ENCODE results near the gene CTSK.

The CTSK gene

GRCh38 chr1:150829751-150830150 is 21.7 kb upstream of the CTSK start (continued):
- TF ChIP-seq PATZ1 (tag by site-specific recombination; IDR thresholded peaks at IDR 0.05) (no peak), ZBTB20 (tag by site-specific recombination; IDR thresholded peaks at IDR 0.05) (no peak), ZBTB6 (tag by site-specific recombination; IDR thresholded peaks at IDR 0.05) (no peak)

- POLR2A ChIA-PET, result no interaction called here
- TF ChIP-seq ZNF792 (tag by site-specific recombination; IDR thresholded peaks at IDR 0.05) (no peak), ZBTB26 (tag by site-specific recombination; optimal IDR thresholded peaks at IDR 0.05) (no peak), ZNF549 (tag by site-specific recombination; IDR thresholded peaks at IDR 0.05) (no peak), SALL2 (tag by site-specific recombination; IDR thresholded peaks at IDR 0.05; ENCODE audit: borderline replicate concordance) (no peak), ZNF555 (tag by site-specific recombination; conservative IDR thresholded peaks at IDR 0.05) (no peak), PRDM4 (tag by site-specific recombination; IDR thresholded peaks at IDR 0.05) (no peak), ZNF391 (tag by site-specific recombination; IDR thresholded peaks at IDR 0.05; ENCODE audit: borderline replicate concordance, low read depth) (no peak), ZNF610 (tag by site-specific recombination; IDR thresholded peaks at IDR 0.05; ENCODE audit: borderline replicate concordance) (no peak), ZNF510 (tag by site-specific recombination; IDR thresholded peaks at IDR 0.05; ENCODE audit: insufficient replicate concordance) (no peak), ZNF18 (tag by site-specific recombination; IDR thresholded peaks at IDR 0.05) (no peak), ZNF239 (tag by site-specific recombination; IDR thresholded peaks at IDR 0.05) (no peak)
- CTCF ChIA-PET, result interaction anchor here (0.6 to 2.5 kb wide), 2 partner anchors 13 to 53 kb away, joined by 7 to 15 read pairs; no protein-coding TSS in a partner anchor
Measured at GRCh38 chr1:150826299-150826698, 18.2 kb upstream of the CTSK start.

More at GRCh38 chr1:150826299-150826698, 18.2 kb upstream of the CTSK start:
- Histone ChIP-seq H3K27ac (ENCODE audit: extremely low read depth, low read depth, low read length) (no peak overlapping the region), H3K4me1 (ENCODE audit: control insufficient read depth, insufficient read depth, low read length) (no peaks in the 10 kb centered on the region), H3K9me3 (ENCODE audit: control insufficient read depth, insufficient read depth, low read depth, low read length) (no peaks in the 10 kb centered on the region), H3K4me3 (ENCODE audit: low read depth, low read length) (no peak overlapping the region), H3K36me3 (ENCODE audit: control insufficient read depth in 2 of 2, insufficient read depth in 1 of 2, low read length in 2 of 2) (peaks cover 60 to 69% of the 10 kb centered on the region in 2 experiments)

Measured in HEK293 (cell line).